ENCODE data around the gene AGGF1. TPM values are rescaled to one million over a fixed set of nuclear protein-coding genes. Genes with fewer than 3 reads are reported as not detected.

Gene AGGF1
- total and polyA plus RNA-seq, 2 experiments from 2014 or later, result 24.4 to 27.5 TPM

- TF ChIP-seq REST (IDR thresholded peaks at IDR 0.05; ENCODE audit: unreplicated experiment) (no peak), NANOG (IDR thresholded peaks at IDR 0.05; ENCODE audit: borderline replicate concordance) (no peak), ZNF331 (CRISPR knock-in tag; IDR thresholded peaks at IDR 0.05; ENCODE audit: low read depth) (no peak), CREB1 (CRISPR knock-in tag; IDR thresholded peaks at IDR 0.05; ENCODE audit: low read depth) (no peak), JUNB (IDR thresholded peaks at IDR 0.05; ENCODE audit: unreplicated experiment) (no peak), CTCF (conservative IDR thresholded peaks at IDR 0.05; ENCODE audit: low read depth in 2 of 2) (no peak), STAT1 (IDR thresholded peaks at IDR 0.05; ENCODE audit: unreplicated experiment) (no peak)
Measured at GRCh38 chr5:77066184-77066583, 36.0 kb downstream of the AGGF1 start (continued).

- Histone ChIP-seq H3K4me1 (ENCODE audit: insufficient read depth) (peaks cover 6% of the 10 kb centered on the region; the same call in 1 of the 2 replicates), H3F3A (replicated peaks; ENCODE audit: low read depth) (no peaks in the 10 kb centered on the region), H3K4me3 (no peak overlapping the region), H3K4me2 (no peak overlapping the region), H3K27ac (ENCODE audit: low read depth) (no peak overlapping the region), H3K36me3 (ENCODE audit: insufficient read depth) (no peaks in the 10 kb centered on the region), H2AFZ (no peak overlapping the region), H3K79me2 (replicated peaks; ENCODE audit: insufficient read depth) (no peaks in the 10 kb centered on the region), H3K9me2 (ENCODE audit: insufficient read depth) (no peaks in the 10 kb centered on the region), H3K27me3 (ENCODE audit: insufficient read depth) (no peaks in the 10 kb centered on the region), H4K20me1 (replicated peaks; ENCODE audit: insufficient read depth) (no peaks in the 10 kb centered on the region; the same call in 1 of the 2 replicates)
- H3K9me3 Mint-ChIP-seq, result no peaks in the 10 kb centered on the region
- no peak overlapping the region for H3K27ac Mint-ChIP-seq
- DNase-seq (ENCODE audit: low spot score), result no peak
- peaks cover 3% of the 10 kb centered on the region for H3K27me3 Mint-ChIP-seq (ENCODE audit: insufficient read depth, low read depth, poor library complexity)
- H3K36me3 Mint-ChIP-seq (ENCODE audit: low read depth), result peaks cover 11% of the 10 kb centered on the region; the same call in 2 of the 3 replicates
- no peak for ATAC-seq
- peaks cover 6% of the 10 kb centered on the region; the same call in 1 of the 3 replicates for H3K4me1 Mint-ChIP-seq
- no peak overlapping the region for H3K4me3 Mint-ChIP-seq
- TF ChIP-seq ZNF114 (CRISPR knock-in tag; IDR thresholded peaks at IDR 0.05) (no peak), ZNF462 (CRISPR knock-in tag; IDR thresholded peaks at IDR 0.05) (no peak), ZNF331 (CRISPR knock-in tag; IDR thresholded peaks at IDR 0.05; ENCODE audit: low read depth) (no peak), CREB1 (CRISPR knock-in tag; IDR thresholded peaks at IDR 0.05; ENCODE audit: low read depth) (no peak), JUNB (IDR thresholded peaks at IDR 0.05; ENCODE audit: unreplicated experiment) (no peak), NANOG (IDR thresholded peaks at IDR 0.05; ENCODE audit: borderline replicate concordance) (no peak), EZH2phosphoT487 (IDR thresholded peaks at IDR 0.05; ENCODE audit: unreplicated experiment) (no peak), ETS1 (IDR thresholded peaks at IDR 0.05) (no peak), STAT1 (IDR thresholded peaks at IDR 0.05; ENCODE audit: unreplicated experiment) (no peak)
Measured at GRCh38 chr5:77066823-77067442, 36.7 kb downstream of the AGGF1 start.
